HK-2 (cell line): ENCODE results near the gene GPR180.
"Not testable (repeated sequence)": the region's sequence is repeated elsewhere in the genome, so short reads cannot be mapped to it uniquely, and the experiment has no call there.

Source experiments
- DNase-seq: peaks from one replicate; pipeline ENCODE4 v3.0.0-alpha.2; 2018; ENCODE audit not compliant: unreplicated experiment

GPR180 gene

DNA sequence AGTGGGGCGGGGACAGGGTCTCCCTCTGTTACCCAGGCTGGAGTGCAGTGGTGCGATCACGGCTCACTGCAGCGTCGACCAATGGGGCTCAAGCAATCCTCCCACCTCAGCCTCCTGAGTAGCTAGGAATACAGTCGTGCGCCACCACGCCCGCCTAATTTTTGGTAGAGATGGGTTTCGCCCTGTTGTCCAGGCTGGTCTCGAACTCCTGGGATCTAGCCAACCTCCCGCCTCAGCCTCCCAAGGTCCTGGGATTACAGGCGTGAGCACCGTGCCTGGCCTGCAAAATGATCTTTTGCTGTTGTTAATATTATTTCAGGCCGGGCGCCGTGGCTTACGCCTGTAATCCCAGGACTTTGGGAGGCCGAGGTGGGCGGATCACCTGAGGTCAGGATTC is 5.1 kb upstream of the GPR180 start:
- DNase-seq = no peak

DNA sequence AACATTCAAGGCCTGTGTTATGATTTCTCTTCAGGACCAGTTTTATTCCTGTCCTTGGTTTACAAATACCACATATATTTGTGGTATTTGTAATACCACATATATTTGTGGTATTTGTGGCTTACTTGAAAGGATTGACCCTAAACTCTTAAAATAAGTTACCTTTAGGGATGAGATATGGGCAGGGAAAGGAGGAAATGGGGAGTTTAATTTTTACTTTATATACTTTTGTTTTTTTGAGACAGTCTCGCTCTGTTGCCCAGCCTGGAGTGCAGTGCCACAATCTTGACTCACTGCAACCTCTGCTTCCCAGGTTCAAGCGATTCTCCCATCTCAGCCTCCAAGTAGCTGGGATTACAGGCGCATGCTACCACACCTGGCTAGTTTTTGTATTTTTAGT is 3.4 kb upstream of the GPR180 start:
- DNase-seq = no peak

DNA sequence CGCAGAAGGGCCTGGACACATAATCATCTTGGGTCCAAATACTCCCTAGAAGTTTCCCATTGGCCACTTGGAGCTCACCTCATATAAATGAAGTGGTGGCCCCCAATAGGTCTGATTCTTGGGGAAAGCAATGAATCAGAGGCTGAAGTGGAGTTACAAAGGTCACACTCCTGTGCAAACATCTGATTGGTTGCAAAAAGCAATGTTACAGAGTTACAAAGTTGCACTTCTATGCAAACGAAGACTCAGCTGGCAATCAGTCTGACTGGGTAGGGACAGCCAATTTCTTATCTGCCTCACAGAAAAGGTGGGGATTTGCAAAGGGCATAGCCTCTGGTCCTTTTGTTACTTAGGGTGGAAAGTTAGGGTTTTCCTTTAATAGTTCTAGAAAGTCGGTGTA is 1.8 kb upstream of the GPR180 start:
- DNase-seq = no peak

DNA sequence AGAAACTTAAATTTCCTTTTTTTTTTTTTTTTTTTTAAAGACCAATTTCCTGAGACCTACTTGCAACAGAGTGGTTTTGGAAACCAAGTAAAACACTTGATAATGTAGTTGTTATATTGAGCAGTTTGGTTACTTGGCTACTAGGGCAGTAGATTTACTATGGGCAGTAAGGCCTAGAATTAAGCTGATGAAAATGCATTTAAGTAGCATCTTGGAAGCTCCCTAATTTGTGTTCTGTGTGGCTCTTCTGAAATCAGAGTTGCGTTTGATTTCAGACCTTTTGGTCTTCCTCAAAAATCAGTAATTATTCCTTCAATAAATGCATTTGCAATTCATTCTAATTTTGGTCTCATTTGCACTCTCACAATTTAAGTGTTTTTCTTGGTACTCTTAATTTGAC is 810 bp downstream of the GPR180 start:
- no peak for DNase-seq

DNA sequence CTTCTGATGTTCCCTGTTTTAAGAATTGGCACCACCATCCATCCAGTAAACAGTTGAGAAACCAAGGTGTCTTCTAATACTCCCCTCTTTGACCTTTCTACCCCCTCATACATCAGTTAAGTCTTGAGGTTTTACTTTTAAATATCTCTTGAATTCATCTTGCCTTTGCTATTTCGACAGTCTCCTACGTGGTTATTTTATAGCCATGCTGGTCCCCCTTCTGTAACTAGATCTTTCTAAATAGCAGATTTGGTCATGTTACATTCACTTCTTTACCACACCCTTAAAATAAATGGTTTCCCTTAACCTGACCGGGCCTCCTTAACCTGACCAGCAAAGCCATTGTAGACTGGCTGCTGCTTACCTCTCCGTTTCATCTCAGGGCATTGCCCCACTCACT is 5.4 kb downstream of the GPR180 start:
- DNase-seq = no peak

DNA sequence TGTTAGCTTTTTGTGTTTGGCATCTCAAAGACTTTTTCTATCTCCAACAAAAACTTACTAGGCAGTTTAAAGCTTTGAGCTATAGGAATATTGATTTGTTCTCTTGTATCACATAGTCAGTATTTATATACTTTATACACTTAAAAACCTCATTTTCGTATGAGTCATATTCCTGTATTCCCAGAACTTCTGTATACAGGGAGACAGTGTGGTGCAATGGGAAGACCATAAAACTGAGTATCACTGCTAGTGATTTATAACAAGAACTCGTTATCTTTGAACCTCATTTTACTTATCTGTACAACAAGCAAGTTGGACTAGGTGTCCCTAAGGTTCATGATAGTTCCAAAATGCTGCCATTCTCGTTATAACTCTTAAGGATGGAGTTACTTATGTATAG is 6.3 kb downstream of the GPR180 start:
- no peak for DNase-seq

DNA sequence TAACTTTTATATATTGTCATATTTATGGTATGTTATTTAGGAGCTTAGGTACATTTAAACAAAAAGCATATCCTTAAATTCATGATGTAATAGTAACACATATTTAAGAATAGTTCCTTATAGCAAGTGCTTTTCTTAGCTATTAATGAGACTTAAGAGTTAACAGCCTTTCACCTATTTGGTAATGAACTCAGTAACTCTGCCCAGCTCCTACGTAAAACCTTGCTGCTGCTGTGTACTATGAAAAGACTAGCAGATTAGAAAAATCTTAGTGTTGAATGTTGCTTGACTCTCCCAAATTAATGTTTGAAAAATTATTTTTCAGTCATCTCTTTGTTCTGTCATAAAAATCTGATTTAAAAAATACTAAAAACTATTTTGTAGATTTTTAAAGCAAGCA is 6.9 kb downstream of the GPR180 start:
- no peak for DNase-seq

DNA sequence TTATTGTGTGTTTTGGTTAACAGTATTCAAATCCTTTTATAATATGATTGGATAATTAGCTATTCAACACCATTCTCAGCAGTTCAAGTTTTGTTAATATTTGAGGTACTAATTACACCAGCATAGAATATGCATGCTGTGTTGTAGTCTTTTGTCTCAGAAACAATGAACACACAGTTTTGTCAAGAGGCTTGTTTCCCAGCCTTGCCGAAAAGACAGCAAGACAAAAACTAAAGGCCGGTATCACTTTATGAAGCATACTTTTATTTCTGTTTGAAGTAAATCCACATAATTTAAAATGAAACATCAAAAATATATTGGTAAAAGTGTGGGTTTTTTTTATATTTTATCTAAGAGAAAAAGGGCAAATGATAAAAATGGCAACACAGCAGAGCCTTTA is 7.5 kb downstream of the GPR180 start:
- DNase-seq = no peak

DNA sequence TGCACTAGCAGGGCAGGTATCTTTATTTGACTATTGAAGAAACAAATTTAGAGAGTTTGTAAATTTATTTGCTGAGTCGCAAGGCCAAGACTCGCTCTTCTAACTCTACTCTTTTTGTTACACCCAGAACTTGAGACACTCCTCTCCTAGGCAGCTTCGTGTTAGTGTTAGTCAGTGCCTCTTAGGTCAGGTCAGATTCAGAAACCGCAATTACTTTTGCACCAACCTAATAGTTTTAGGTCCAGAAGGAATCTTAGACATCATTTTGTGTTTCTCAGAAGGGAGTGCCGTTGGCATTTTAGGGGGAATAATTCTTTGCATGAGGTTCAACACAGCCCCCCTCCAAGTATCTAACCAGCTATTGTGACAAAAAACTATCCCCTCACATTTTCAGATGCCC is 8.8 kb downstream of the GPR180 start:
- DNase-seq = no peak

DNA sequence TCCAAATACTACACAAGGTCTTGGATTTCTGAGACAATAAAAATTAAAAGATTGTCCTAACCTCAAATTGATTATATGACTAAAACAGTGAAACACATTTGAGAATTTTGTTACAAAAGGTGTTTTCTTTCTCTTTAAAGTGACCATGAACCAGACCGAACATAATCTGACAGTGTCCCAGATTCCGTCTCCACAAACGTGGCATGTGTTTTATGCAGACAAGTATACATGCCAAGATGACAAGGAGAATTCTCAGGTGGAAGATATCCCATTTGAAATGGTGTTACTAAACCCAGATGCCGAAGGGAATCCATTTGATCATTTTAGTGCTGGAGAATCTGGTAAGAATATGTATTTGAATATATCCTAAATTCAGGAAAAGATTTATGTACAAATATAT is 10.4 kb downstream of the GPR180 start:
- DNase-seq = no peak

DNA sequence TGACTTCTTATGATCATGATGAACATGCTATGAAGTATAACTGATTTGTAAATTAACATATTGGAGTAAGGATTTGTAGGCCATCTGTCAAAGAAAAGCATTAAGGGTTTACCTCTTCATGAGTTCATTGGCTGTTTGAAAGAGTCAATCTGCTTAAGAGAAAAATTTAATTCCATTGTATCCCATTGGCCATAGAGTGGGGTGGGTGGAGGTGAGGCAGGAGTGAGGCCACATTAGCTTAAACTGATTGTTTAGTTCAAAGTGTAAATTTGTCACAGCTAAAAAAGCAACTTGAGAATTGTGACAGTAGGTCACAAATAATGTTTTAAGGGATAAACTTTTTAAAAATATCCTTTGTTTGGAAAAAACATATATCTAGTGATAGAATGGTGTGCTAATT is 11.4 kb downstream of the GPR180 start:
- DNase-seq = no peak

DNA sequence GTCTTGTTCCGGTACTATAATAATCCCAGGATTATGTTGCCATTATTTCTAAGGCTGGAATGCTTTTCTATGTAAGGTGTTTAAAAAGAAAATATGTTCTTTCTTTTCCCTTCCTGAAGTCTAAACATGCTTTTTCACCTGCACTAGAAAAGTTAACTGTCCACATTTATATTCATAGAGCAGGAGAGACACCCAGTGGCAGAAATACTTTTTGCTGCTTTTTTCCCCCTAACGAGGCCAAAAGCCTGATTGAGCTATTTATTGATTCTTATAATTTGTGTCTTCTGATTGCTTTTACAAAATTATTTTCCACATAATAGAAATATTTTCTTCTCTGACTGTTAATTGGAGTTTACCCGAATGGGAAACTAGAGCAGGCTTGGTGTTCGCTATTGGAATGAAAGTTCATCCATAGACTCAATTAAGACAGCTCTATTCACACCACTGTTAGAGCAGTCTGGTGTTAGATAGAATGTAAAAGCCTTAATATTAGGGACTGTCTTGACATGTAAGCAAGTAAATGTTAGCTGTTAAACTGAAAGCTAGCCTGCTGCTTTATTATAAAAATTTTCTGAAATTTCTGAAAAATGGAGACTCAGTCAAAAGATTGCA is 15.8 kb downstream of the GPR180 start:
- DNase-seq = no peak

DNA sequence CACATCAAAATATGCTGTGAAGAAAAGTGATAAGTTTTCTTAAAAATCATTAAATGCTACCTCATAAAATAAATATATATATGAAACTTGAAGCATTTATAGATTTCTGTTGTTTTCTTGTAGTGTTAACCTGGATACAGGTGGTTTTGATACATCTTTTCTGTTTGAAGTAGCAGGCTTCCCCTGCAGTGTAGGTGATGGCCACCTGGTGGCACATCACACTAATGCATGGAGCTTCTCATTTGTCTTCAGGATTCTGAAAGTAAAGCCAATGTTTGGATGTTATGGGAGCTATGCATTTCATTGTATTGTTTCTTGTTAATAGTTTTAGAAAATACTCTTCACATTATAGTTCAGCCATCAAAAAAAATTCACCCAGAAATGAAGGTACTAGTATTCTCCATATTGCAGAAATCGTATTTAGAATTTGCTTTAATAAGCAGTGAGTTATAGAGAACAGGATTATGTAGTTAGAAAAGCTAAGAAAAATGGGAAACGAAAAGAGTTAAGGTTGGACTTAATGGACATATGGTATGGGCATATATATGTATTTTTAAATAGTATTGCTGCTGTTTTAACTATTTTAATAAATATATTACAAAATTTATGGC is 18.7 kb downstream of the GPR180 start:
- no peak for DNase-seq

DNA sequence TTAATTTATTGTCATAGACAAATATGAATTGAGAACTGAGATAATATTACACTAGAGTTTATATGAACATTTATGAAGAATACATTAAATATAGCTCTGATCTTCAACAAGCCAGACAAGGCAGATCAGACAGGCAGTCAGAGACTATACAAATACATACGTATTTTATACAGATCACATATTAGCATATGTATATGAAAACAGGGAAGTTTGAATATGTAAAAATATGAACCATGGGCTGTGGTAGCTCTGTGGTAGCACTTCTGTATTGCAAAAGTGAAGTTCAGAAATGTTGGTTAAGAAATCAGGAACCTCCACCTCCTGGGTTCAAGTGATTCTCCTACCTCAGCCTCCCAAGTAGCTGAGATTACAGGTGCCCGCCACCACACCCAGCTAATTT is 20.7 kb downstream of the GPR180 start:
- no peak for DNase-seq

DNA sequence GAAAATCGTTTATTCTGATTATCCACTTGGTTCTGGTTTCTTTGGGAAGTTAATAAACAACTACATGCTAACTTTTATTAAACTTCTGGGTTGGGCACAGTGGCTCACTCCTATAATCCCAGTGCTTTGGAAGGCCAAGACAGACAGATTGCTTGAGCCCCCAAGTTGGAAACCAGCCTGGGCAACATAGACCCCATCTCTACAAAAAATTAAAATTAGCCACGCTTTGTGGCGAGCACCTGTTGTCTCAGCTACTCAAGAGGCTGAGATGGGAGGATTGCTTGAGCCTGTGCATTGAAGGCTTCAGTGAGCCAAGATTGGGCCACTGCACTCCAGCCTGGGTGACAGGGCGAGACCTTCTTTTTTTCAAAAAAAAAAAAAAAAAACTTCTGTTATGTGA is 21.7 kb downstream of the GPR180 start:
- DNase-seq = no peak

DNA sequence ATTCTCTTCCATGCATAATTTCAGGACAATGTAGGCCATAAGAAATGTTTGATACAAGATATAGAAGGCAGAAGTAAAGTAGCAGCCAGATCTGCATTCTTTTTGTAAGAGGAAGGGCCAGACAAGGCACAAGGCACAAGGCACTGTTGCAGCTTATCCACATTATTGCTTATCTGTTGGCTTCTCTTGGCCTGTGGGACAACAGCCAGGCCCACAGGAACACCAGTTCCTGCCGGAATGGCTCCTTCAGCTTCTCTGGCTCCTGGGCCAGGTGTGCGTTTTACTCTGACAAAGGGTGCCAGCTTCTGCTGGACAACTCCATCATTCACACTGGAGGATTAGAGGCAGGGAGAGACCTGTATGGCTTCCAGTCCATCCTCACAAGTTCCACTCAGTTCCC is 29.2 kb downstream of the GPR180 start:
- DNase-seq = no peak

DNA sequence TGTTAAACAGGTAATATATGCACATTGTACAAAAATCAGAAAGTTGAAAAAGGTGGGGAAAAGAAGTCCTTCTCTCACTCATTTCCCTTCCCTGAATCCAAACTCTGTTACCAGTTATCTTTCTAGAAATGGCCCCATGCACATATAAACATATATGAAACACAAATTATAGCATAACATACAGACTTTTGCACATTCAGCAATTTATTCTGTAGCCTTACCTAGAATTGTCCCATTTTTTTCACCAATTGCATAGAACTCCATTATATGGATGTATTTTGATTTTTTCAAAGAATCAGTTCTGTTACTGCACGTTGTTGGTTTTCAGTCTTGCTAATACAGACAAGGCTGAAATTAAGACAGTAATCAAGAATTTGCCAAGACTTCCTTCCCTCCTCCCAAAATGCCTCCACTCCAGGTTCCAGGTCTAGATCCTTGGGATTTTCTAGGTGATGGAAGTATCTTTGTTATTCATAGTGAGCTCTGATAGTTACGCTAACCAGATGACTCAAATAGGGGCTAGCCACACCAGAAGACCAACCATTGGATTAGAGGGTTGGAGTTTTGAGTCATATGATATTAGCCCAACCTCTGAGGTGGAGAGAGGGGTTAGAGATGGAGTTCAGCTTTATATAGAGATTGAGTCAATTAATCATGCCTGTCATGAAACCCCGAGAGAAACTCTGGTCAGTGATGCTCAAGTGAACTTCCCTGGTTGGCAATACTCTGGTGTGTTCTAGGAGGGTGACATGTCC is 30.7 kb downstream of the GPR180 start:
- no peak for DNase-seq

DNA sequence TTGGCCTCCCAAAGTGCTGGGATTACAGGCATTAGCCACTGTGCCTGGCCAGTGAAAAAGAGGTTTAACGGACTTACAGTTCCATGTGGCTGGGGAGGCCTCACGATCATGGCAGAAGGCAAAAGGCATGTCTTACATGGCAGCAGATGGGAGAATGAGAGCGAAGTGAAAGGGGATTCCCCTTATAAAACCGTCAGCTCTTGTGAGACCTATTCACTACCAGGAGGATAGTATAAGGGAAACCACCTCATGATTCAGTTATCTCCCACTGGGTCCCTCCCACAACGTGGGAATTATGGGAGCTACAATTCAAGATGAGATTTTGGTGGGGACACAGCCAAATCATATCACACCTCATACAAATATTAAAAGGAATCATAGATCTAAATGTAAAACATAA is 34.4 kb downstream of the GPR180 start:
- not testable (repeated sequence) for DNase-seq

DNA sequence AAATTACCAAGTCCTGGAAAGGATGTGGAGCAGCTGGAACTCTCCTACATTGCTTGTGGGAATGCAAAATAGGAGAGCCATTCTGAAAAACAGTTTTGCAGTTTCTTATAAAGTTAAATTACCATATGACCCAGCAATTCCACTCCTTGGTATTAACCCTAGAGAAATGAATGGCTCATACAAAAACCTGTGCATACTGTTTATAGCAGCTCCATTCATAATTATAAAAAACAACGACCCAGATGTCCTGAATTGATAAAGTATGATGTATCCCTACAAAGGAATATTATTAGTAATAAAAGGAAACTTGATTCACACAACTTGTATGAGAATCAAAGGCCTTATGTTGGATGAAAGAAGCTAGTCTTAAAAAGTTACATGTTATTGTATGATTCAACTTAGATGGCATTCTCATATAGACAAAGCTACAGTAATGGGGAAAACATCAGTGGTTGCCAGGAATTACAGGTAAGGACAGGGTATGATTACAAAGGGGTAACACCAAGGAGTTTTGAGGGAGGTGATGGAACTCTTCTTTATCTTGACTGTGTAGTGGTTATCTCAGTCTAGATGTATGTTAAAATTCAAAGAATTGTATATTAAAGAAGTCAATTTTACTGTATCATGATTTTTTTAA is 35.4 kb downstream of the GPR180 start:
- no peak for DNase-seq

DNA sequence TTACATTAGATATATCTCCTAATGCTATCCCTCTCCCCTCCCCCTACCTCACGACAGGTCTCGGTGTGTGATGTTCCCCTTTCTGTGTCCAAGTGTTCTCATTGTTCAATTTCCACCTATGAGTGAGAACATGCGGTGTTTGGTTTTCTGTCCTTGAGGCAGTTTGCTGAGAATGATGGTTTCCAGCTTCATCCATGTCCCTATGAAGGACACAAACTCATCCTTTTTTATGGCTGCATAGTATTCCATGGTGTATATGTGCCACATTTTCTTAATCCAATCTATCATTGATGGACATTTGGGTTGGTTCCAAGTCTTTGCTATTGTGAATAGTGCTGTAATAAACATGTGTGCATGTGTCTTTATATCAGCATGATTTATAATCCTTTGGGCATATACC is 36.0 kb downstream of the GPR180 start:
- not testable (repeated sequence) for DNase-seq

DNA sequence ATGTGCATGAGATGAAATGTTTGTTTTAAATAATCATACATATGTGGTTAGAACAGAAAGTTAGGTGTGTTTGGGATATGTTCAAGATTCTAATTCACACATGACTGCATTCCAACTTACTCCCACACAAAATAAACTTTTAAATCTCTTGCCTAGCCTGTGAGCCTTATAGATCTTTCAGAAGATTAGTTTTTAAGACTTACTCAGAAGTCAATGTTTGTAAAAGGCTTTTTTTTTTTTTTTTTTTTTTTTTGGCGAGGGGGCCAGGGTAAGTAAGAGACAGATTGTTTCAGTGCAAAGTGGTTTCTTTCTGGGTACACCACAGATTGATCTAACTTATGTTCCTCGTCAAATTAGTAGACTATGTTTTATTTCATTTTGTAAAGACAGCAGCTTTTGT is 39.1 kb downstream of the GPR180 start:
- no peak for DNase-seq

DNA sequence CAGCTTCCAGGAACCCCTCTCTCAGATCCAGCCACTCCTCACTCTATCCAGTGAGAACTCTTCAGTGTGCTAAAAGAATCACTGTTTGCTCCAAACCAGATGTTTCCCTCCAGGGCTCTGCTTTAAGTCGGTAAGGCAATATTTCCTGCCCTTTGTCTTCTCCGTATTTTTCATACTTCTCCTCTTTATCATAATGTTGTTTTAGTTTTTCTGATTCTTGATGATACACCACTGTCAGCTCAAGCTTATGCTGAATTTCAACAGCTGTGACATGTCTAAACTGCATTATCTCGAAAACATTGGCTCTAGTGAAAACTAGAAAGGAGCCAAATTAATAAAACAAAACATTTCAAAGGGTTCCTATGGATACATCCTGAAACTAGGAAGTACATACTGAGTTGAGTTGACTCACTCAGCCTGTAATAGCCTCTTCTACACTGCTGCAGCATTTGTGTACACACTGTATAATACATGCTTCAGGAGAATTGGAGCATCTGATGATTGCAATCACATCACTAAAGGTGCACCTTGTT is 39.8 kb downstream of the GPR180 start:
- no peak for DNase-seq

DNA sequence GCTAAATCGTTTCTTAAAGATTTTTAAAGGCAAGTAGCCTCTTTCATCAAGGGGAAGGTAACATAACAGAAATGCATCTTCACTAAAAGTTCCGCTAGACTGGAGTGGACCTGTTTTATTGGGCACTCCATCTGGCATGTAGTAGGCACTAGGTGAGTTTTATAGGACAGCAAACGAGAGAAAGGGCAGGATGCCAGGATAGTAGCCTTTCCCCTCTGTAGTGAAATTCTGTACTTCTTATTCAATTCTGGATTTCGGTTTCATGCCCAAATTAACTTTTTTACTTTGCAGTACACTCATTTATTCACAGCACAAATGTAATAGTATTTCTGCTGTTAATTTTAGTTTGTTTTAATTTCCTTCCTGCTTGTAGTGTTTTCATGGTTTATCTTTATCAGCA is 45.2 kb downstream of the GPR180 start:
- no peak for DNase-seq
